Gastroesophageal sphincter (tissue), 4 donors: ENCODE results near the gene GPR55. TPM values are rescaled to one million over a fixed set of nuclear protein-coding genes. Genes with fewer than 3 reads are reported as not detected.

Experiments
- ATAC-seq: fragments of 150-250 bp; one replicate; pipeline ENCODE4 v1.9.1; 2016; ENCODE audit warnings: mild to moderate bottlenecking, moderate library complexity
- H3K27ac ChIP-seq, 4 donors: fragments of 200-600 bp; sonication (generic) in 3 of 4; 1 replicate in 3 of 4; 2 replicates in 1 of 4; pipeline ENCODE4 v1.5.1; 2016 to 2019
- H3K27me3 ChIP-seq: fragments of 200-600 bp; sonication (generic); one replicate; pipeline ENCODE4 v1.5.1; 2019
- H3K36me3 ChIP-seq, 2 donors: fragments of 200-600 bp; sonication (generic); one replicate each; pipeline ENCODE4 v1.5.1; 2019; ENCODE audit warnings: control low read depth in 1 of 2
- H3K4me1 ChIP-seq, 3 donors: fragments of 200-600 bp; sonication (generic); 1 replicate in 2 of 3; 2 replicates in 1 of 3; pipeline ENCODE4 v1.5.1; 2016 to 2019; ENCODE audit warnings: control low read depth in 2 of 3
- H3K4me3 ChIP-seq, 2 donors: fragments of 200-600 bp; sonication (generic); one replicate each; pipeline ENCODE4 v1.5.1; 2019; ENCODE audit warnings: mild to moderate bottlenecking in 1 of 2, moderate library complexity in 1 of 2
- H3K9me3 ChIP-seq, 3 donors: fragments of 200-600 bp; sonication (generic); one replicate each; pipeline ENCODE4 v1.5.1; 2017 to 2019; ENCODE audit warnings: control low read depth in 2 of 3
- EP300 ChIP-seq: sonication (generic); formaldehyde crosslinking; IDR thresholded peaks from one replicate; pipeline ENCODE4 v1.6.1; 2017; ENCODE audit warnings: antibody characterized with exemption, mild to moderate bottlenecking
- POLR2A ChIP-seq, 2 donors: fragments of 450-650 bp; IDR thresholded peaks; one replicate each; pipeline ENCODE4 v1.6.1; 2017; ENCODE audit warnings: antibody characterized with exemption in 2 of 2, mild to moderate bottlenecking in 2 of 2, moderate library complexity in 1 of 2
- POLR2AphosphoS5 ChIP-seq: sonication (generic); formaldehyde crosslinking; IDR thresholded peaks from one replicate; pipeline ENCODE4 v1.6.1; 2017; ENCODE audit warnings: antibody characterized with exemption
- WGBS, 2 donors: methylation state at CpG; one replicate each; pipeline ENCODE4 v1.1.5; 2018; ENCODE audit warnings: low coverage in 1 of 2; 5-methylcytosine and 5-hydroxymethylcytosine counted together
- total RNA-seq, 4 donors: library from RNA; depleted of rRNA; stranded (reverse); fragments of >200 nt; gene quantifications; one replicate each; pipeline ENCODE4 v1.1.0, GENCODE V29; 2016
- TF ChIP-seq, protein P1 (sequence below), 4 experiments: fragments of 200-600 bp in 2 of 4; fragments of 450-650 bp in 2 of 4; sonication (generic) in 1 of 4; IDR thresholded peaks; one replicate each; pipeline ENCODE4 v1.5.1; 2017 to 2019; ENCODE audit warnings: antibody characterized with exemption in 4 of 4, mild to moderate bottlenecking in 2 of 4, moderate library complexity in 2 of 4

GPR55 gene
- total RNA-seq, 4 donors from 2014 or later, result 0.08 to 0.12 TPM; not detected in 2

DNA sequence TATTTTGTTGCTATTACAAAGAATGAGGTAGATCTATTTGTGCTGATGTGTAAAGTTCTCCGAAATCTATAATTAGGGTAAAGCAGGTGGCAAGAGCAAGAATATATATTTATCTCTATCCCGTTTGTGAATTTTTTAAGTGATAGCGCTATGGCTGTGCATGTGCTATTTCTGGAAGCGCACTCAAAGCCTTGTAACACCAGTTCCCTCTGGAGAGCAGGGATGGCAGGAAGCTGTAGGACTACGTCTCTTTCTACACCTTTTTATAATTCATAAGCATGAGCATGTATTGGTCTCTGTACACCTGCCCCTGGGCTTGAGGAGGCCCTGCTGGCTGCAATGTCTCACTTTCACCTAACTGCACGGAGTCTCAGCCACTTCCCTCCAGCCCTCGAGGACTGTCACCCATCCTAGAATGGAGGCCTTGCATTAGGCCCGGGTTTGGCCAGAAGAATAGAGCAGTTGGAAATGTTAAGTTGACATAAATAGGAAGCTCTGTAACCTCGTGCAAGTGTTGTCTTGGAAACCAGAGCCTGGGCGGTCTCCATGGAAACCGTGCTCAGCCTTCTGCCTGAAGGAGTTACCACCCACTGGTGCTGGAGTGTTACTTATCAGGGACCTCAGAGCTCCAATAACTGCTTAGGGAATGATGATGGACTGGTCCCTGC lies 39.4 kb downstream of the GPR55 start:
- no peaks in the 10 kb centered on the region for H3K36me3 ChIP-seq
- no peaks in the 10 kb centered on the region for H3K27me3 ChIP-seq
- no peak overlapping the region for H3K27ac ChIP-seq
- no peak for ATAC-seq
- H3K4me3 ChIP-seq, result no peak overlapping the region
- H3K9me3 ChIP-seq, result no peaks in the 10 kb centered on the region
- TF ChIP-seq EP300 (no peak), POLR2A (IDR thresholded peaks at IDR 0.05) (no peak), POLR2AphosphoS5 (no peak)
- TF ChIP-seq, protein P1, sequence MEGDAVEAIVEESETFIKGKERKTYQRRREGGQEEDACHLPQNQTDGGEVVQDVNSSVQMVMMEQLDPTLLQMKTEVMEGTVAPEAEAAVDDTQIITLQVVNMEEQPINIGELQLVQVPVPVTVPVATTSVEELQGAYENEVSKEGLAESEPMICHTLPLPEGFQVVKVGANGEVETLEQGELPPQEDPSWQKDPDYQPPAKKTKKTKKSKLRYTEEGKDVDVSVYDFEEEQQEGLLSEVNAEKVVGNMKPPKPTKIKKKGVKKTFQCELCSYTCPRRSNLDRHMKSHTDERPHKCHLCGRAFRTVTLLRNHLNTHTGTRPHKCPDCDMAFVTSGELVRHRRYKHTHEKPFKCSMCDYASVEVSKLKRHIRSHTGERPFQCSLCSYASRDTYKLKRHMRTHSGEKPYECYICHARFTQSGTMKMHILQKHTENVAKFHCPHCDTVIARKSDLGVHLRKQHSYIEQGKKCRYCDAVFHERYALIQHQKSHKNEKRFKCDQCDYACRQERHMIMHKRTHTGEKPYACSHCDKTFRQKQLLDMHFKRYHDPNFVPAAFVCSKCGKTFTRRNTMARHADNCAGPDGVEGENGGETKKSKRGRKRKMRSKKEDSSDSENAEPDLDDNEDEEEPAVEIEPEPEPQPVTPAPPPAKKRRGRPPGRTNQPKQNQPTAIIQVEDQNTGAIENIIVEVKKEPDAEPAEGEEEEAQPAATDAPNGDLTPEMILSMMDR (IDR thresholded peaks at IDR 0.05), result no peak
- no peaks in the 10 kb centered on the region for H3K4me1 ChIP-seq
- WGBS, 2 donors, result 44 to 84% methylated on average over 5 to 11 of the region's 11 CpGs

DNA sequence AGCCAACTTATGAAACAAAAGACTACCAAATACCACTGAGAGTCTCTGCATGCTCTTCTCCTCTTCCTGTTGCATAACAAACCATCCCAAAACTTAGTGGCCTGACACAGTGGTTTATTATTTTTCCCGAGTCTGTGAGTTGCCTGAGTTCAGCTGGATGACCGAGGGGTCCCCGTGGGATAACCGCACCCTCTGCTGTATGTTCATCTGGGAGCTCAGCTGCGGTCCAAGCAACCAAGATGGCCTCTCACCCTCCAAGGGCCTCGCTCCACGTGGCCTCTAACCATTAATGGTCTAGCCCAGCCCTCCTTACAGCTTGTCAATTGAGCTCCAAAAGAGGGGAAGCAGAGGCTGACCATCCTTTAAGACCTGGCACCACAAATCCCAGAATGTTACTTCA lies 43.2 kb downstream of the GPR55 start:
- H3K4me3 ChIP-seq, result no peak overlapping the region
- TF ChIP-seq POLR2AphosphoS5 (no peak), EP300 (no peak), POLR2A (IDR thresholded peaks at IDR 0.05) (no peak)
- TF ChIP-seq, protein P1 (IDR thresholded peaks at IDR 0.05), result no peak

DNA sequence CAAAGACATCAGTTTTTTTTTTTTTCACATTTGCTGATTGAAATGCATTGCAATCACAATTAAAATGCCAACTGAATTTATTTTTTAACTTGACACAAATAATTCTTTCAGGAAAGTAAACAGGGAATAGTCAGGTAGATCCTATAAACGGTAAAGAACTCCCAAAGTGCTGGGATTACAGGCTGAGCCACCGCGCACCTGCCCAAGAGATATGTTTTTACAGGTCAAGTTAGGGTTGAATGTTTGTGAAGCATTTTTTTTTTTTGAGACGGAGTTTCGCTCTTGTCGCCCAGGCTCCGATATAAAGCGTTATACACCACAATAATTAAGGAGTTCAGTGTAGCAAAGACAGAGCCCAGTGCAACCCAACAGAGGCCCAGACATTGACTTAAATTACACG lies 45.2 kb downstream of the GPR55 start:
- Histone ChIP-seq H3K27ac (no peak overlapping the region), H3K9me3 (no peaks in the 10 kb centered on the region), H3K27me3 (no peaks in the 10 kb centered on the region), H3K36me3 (peaks cover 0 to 47% of the 10 kb centered on the region in 2 donors), H3K4me1 (no peaks in the 10 kb centered on the region), H3K4me3 (no peak overlapping the region)
- no peak for TF ChIP-seq POLR2AphosphoS5
- TF ChIP-seq POLR2A (IDR thresholded peaks at IDR 0.05), result no peak
- WGBS, 2 donors, result 78 to 83% methylated on average over 4 to 9 of the region's 9 CpGs
- no peak for ATAC-seq

More for the DNA sequence above, 43.2 kb downstream of the GPR55 start:
- Histone ChIP-seq H3K4me1 (no peaks in the 10 kb centered on the region), H3K27me3 (no peaks in the 10 kb centered on the region), H3K27ac (no peak overlapping the region), H3K9me3 (no peaks in the 10 kb centered on the region), H3K36me3 (peaks cover 0 to 28% of the 10 kb centered on the region in 2 donors)
- ATAC-seq, result no peak
- WGBS, 2 donors, result 67 to 81% methylated on average over 3 to 4 of the region's 7 CpGs

DNA sequence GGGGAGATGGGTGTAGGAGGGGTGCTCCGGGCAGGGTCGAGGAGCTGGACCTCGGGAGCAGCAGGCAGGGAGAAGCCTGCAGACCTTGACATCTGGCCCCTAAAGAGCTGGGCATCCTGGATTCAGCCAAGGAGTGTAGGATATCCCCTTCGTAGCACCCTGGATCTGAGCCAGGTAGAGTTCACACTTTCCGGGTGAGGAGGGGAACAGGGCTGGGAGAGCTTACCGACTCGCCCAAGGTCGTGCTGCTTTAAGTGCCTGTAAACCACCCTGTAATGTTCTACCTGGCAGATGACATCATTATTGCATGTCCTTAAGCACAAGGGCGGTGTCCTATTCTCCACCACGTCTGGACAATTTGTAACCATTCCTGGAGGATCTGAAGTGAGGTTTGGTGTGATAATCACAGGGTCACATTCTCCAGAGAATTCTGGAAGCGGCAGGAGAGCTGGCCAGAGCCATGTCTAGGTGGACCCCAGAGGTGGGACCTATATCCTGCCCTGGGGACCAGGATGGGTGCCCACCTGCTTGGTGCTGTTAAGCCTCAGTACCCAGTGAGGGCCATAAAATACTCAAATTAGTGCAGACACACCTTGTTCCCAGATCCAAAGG lies 45.7 kb downstream of the GPR55 start:
- Histone ChIP-seq H3K4me1 (no peaks in the 10 kb centered on the region), H3K4me3 (no peak overlapping the region), H3K27ac (no peak overlapping the region), H3K9me3 (no peaks in the 10 kb centered on the region), H3K36me3 (peaks cover 0 to 52% of the 10 kb centered on the region in 2 donors), H3K27me3 (no peaks in the 10 kb centered on the region)
- TF ChIP-seq POLR2AphosphoS5, result no peak
- no peak for TF ChIP-seq EP300
- no peak for TF ChIP-seq POLR2A (IDR thresholded peaks at IDR 0.05)
- TF ChIP-seq, protein P1 (IDR thresholded peaks at IDR 0.05), result no peak
- ATAC-seq, result no peak
- WGBS, 2 donors, result 60 to 100% methylated on average over 1 to 7 of the region's 11 CpGs

DNA sequence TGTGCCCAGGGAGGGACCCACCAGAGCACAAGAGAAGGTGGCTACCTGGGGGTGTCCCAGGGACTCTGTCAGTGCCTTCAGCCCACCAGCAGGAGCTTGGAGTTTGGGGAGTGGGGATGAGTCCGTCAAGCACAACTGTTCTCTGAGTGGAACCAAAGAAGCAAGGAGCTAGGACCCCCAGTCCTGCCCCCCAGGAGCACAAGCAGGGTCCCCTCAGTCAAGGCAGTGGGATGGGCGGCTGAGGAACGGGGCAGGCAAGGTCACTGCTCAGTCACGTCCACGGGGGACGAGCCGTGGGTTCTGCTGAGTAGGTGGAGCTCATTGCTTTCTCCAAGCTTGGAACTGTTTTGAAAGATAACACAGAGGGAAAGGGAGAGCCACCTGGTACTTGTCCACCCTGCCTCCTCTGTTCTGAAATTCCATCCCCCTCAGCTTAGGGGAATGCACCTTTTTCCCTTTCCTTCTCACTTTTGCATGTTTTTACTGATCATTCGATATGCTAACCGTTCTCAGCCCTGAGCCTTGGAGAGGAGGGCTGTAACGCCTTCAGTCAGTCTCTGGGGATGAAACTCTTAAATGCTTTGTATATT lies 46.3 kb downstream of the GPR55 start:
- H3K36me3 ChIP-seq, result peaks cover 0 to 54% of the 10 kb centered on the region in 2 donors
- H3K27ac ChIP-seq, result no peak overlapping the region

More for the DNA sequence above, 46.3 kb downstream of the GPR55 start:
- Histone ChIP-seq H3K27me3 (no peaks in the 10 kb centered on the region), H3K9me3 (no peaks in the 10 kb centered on the region), H3K4me3 (no peak overlapping the region), H3K4me1 (peaks cover 0 to 4% (median 0%) of the 10 kb centered on the region in 3 donors)
- no peak for ATAC-seq
- WGBS, 2 donors, result 40 to 95% methylated on average over 2 to 3 of the region's 10 CpGs
- TF ChIP-seq POLR2A (IDR thresholded peaks at IDR 0.05), result no peak
- no peak for TF ChIP-seq POLR2AphosphoS5
- TF ChIP-seq, protein P1 (IDR thresholded peaks at IDR 0.05), result no peak
- TF ChIP-seq EP300, result no peak
